Lower lobe of right lung (tissue), 2 donors: ENCODE results near the gene PFN1. TPM values are rescaled to one million over a fixed set of nuclear protein-coding genes. Genes with fewer than 3 reads are reported as not detected.
A peak's percentile ranks its signal among the peaks of the same experiment; 100 is the strongest.

Experiments used
- ATAC-seq, 2 donors: fragments of 200-7000 bp; cut with Tn5 transposase; one replicate each; pipeline ENCODE4 v1.9.1; 2020 to 2022; ENCODE audit warnings: mild to moderate bottlenecking in 2 of 2, moderate library complexity in 2 of 2
- DNase-seq: peaks from one replicate; pipeline ENCODE4 v3.0.0-alpha.2; 2020
- H3K27ac ChIP-seq: fragments of 200-600 bp; one replicate; pipeline ENCODE4 v1.8.0; 2022
- H3K27me3 ChIP-seq: fragments of 200-600 bp; one replicate; pipeline ENCODE4 v1.8.0; 2022; ENCODE audit warnings: low read depth
- H3K36me3 ChIP-seq: fragments of 200-600 bp; one replicate; pipeline ENCODE4 v1.8.0; 2022; ENCODE audit warnings: mild to moderate bottlenecking
- H3K4me1 ChIP-seq: fragments of 200-600 bp; one replicate; pipeline ENCODE4 v1.8.0; 2022
- H3K4me3 ChIP-seq: fragments of 200-600 bp; one replicate; pipeline ENCODE4 v1.8.0; 2022; ENCODE audit warnings: mild to moderate bottlenecking
- H3K9me3 ChIP-seq: fragments of 200-600 bp; one replicate; pipeline ENCODE4 v1.8.0; 2022
- intact Hi-C: fragments of 100-400 bp; cut with DNase I; formaldehyde crosslinking; loops from one replicate; pipeline ENCODE4 v1.11.0; 2022
- total RNA-seq: library from RNA; stranded (reverse); fragmentation: NEBNext Ultra II Directional; extraction: Animal tissue kit (Norgen Biotek cat#: 25700); gene quantifications from one replicate; pipeline ENCODE4 v1.2.1, GENCODE V29; 2021
- TF ChIP-seq, protein P1 (sequence below): fragments of 200-600 bp; IDR thresholded peaks from one replicate; pipeline ENCODE4 v1.8.0; 2022; ENCODE audit warnings: antibody characterized with exemption, mild to moderate bottlenecking
- donor health status: DM: no; HTN: yes; CAD: no; lungs with severe emphysema.

The PFN1 gene
- total RNA-seq, 1 donor from 2014 or later, result 528 TPM

DNA sequence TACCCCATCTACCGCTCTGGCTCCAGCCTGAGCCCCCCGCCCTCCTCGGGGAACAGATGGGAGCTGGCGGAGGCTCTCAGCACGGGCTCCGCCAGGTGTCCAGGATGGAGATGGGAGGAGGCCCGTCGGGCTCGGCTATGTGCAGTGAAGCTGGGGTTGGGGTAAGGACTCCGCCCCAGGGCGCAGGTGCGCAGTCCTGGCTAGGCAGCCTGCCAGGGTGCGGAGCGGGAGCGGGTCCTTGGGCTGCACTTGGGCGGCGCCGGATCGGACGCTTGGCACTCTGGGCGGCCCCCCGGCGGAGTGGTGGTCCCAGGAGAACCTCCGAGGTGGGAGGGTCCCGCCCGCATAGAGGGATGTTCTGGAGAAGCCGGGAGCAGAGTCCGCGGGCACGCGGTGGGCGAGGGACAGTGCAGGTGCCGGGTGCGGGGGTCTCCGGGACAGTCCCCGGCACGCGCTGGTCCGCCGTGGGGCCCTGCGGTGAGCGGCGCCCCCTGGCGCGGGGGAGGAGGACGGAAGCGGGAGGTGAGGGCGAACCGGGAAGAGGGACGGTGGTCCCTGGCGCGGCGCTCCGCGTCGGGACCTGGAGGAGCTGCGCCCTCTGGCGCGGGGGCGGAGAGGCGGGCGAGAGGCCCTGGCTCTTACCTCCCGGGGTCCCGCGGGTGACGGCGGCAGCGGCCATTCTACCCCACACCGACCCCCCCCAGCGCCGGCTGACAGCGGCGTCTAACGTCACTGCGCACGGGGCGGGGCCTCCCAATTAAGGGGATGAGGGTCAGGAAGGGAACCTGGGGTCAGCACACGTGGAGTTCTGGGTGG lies 38.8 kb upstream of the PFN1 start, which contains the start of gene CAMTA2:
Gene CAMTA2, minus strand, starts transcription at position 725 of the 816 bp plus-strand sequence. CDS start 1,453 bp downstream, outside the sequence.
- Histone ChIP-seq H3K9me3 (no peaks in the 10 kb centered on the region), H3K4me1 (peaks cover 30% of the 10 kb centered on the region), H3K27me3 (no peaks in the 10 kb centered on the region), H3K4me3 (peak within 1 kb of the TSS; percentile 97), H3K36me3 (peaks cover 23% of the 10 kb centered on the region), H3K27ac (peak within 1 kb of the TSS; percentile 96)
- DNase-seq (peak; percentile 94), ATAC-seq (peak; percentile 95 to 97)
- intact Hi-C loops, result no loop called here
- TF ChIP-seq, protein P1, sequence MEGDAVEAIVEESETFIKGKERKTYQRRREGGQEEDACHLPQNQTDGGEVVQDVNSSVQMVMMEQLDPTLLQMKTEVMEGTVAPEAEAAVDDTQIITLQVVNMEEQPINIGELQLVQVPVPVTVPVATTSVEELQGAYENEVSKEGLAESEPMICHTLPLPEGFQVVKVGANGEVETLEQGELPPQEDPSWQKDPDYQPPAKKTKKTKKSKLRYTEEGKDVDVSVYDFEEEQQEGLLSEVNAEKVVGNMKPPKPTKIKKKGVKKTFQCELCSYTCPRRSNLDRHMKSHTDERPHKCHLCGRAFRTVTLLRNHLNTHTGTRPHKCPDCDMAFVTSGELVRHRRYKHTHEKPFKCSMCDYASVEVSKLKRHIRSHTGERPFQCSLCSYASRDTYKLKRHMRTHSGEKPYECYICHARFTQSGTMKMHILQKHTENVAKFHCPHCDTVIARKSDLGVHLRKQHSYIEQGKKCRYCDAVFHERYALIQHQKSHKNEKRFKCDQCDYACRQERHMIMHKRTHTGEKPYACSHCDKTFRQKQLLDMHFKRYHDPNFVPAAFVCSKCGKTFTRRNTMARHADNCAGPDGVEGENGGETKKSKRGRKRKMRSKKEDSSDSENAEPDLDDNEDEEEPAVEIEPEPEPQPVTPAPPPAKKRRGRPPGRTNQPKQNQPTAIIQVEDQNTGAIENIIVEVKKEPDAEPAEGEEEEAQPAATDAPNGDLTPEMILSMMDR, result peak; percentile 81

DNA sequence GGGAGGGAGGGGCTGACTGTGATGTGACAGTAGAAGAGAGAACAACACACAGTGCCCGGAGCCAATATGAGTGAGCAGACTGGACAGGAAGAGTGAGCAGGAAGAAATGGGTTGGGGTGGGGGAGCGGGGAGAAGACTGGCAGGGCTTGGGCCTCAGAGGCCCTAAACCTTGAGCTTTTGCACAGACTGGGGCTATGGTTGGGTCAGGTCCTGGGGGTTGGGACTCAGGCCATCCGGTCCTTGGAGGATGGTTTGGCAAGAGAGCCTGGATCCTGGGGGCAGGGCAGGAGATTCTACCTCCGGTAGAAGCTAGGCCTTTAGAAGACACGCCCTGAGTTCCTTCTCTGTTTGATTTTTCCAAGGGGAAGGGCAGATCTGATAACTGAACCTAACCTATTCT lies 38.1 kb upstream of the PFN1 start:
- H3K4me3 ChIP-seq, result peak overlapping the region; percentile 97
- H3K36me3 ChIP-seq, result peaks cover 31% of the 10 kb centered on the region
- peak overlapping the region; percentile 96 for H3K27ac ChIP-seq
- no peaks in the 10 kb centered on the region for H3K9me3 ChIP-seq
- intact Hi-C loops, result no loop called here
- H3K4me1 ChIP-seq, result peaks cover 30% of the 10 kb centered on the region
- TF ChIP-seq, protein P1, result no peak
- no peak for DNase-seq
- peak in 1 of 2 donors; percentile 1 for ATAC-seq
- no peaks in the 10 kb centered on the region for H3K27me3 ChIP-seq

DNA sequence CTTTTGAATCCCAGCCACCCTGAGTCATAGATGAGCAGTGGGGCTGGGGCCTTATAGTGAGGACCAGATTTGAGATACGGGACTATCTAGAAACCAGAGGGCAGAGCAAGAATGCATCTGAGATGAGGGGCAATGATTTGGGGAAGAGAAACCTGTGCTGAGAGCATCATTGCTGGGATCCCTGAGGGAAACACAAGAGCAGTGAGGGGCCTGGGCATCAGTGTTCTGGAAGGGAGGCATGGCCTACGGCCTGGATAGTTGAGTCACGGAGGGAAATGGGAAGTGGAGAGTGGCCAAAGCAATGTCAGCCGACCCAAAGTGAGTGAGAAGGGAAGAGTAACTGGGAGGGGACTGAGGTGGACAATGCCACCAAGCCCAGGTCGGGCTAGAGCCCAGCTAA lies 34.0 kb upstream of the PFN1 start:
- Histone ChIP-seq H3K4me1 (peaks cover 34% of the 10 kb centered on the region), H3K9me3 (no peaks in the 10 kb centered on the region), H3K4me3 (no peak overlapping the region), H3K36me3 (peaks cover 70% of the 10 kb centered on the region), H3K27me3 (no peaks in the 10 kb centered on the region), H3K27ac (no peak overlapping the region)
- no peak for DNase-seq
- TF ChIP-seq, protein P1, result no peak
- ATAC-seq, result no peak
- intact Hi-C loops, result no loop called here

- Histone ChIP-seq H3K27me3 (no peaks in the 10 kb centered on the region), H3K9me3 (no peaks in the 10 kb centered on the region), H3K4me1 (peaks cover 22% of the 10 kb centered on the region), H3K36me3 (peaks cover 86% of the 10 kb centered on the region), H3K4me3 (no peak overlapping the region), H3K27ac (no peak overlapping the region)
- ATAC-seq (peak; percentile 66 to 73), DNase-seq (no peak)
- intact Hi-C loops, result no loop called here
- TF ChIP-seq, protein P1, result peak; percentile 70
These were observed 32.4 kb upstream of the PFN1 start for GRCh38 chr17:4980644-4981216.

DNA sequence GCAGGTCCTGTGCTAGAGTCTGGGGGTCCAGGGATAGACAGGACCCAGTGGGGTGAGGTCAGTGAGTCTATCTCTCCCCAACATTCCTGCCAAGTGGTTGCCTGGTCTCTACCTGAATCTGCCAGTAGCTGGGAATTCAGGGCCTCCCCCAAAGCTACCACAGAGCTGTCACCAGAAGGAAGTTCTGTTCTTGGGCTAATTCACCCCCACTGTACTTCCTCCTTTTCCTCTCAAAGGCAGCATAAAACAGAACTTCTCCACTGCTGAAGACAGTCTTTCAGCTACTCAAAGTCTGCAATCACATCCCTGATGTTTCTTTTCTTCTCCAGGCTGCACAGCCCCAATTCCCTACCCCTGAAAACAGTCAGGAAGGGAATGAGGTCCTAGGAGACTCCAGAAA lies 30.4 kb upstream of the PFN1 start:
- no peaks in the 10 kb centered on the region for H3K9me3 ChIP-seq
- H3K36me3 ChIP-seq, result peaks cover 93% of the 10 kb centered on the region
- peak overlapping the region; percentile 24 for H3K27ac ChIP-seq
- DNase-seq (no peak), ATAC-seq (peak; percentile 27 to 37)
- intact Hi-C loops, result no loop called here
- H3K27me3 ChIP-seq, result no peaks in the 10 kb centered on the region
- H3K4me1 ChIP-seq, result peaks cover 22% of the 10 kb centered on the region
- H3K4me3 ChIP-seq, result no peak overlapping the region
- TF ChIP-seq, protein P1, result no peak
